HepG2 (cell line): ENCODE results near the gene DLX5. TPM values are rescaled to one million over a fixed set of nuclear protein-coding genes. Genes with fewer than 3 reads are reported as not detected.

Experiments
- ATM ChIP-seq: fragments of 450-650 bp; IDR thresholded peaks from 2 replicates; pipeline ENCODE4 v1.7.1; 2017; ENCODE audit warnings: mild to moderate bottlenecking, borderline replicate concordance
- CSRNP2 ChIP-seq: sonication (generic); formaldehyde crosslinking; conservative IDR thresholded peaks from 2 replicates; pipeline ENCODE4 v1.8.0; 2022; ENCODE audit warnings: low read depth, missing genetic modification reagents
- CTCF ChIP-seq: sonication (generic); formaldehyde crosslinking; IDR thresholded peaks from 2 replicates; pipeline ENCODE4 v1.5.0; 2020; ENCODE audit warnings: mild to moderate bottlenecking, missing genetic modification reagents, moderate library complexity
- FOXC1 ChIP-seq: sonication (generic); formaldehyde crosslinking; IDR thresholded peaks from 2 replicates; pipeline ENCODE4 v1.8.0; 2022; ENCODE audit warnings: mild to moderate bottlenecking, missing genetic modification reagents, borderline replicate concordance
- HNRNPK ChIP-seq: fragments of 200-400 bp; formaldehyde crosslinking; IDR thresholded peaks from 2 replicates; pipeline ENCODE4 v1.6.1; 2018; ENCODE audit warnings: low read length, low read depth, moderate library complexity, mild to moderate bottlenecking; ENCODE audit not compliant: poor library complexity, severe bottlenecking
- JUN ChIP-seq: sonication (generic); formaldehyde crosslinking; IDR thresholded peaks from 2 replicates; pipeline ENCODE4 v1.4.0; 2020; ENCODE audit warnings: mild to moderate bottlenecking, missing genetic modification reagents
- KLF6 ChIP-seq: IDR thresholded peaks from 2 replicates; pipeline ENCODE4 v1.8.0; 2016; ENCODE audit warnings: missing biosample characterization, missing genetic modification reagents
- MEIS2 ChIP-seq: sonication (generic); formaldehyde crosslinking; IDR thresholded peaks from 2 replicates; pipeline ENCODE4 v1.9.0; 2021; ENCODE audit warnings: mild to moderate bottlenecking, missing genetic modification reagents
- MLX ChIP-seq: IDR thresholded peaks from 2 replicates; pipeline ENCODE4 v1.6.1; 2016
- NFIB ChIP-seq: sonication (generic); formaldehyde crosslinking; IDR thresholded peaks from 2 replicates; pipeline ENCODE4 v1.9.0; 2021; ENCODE audit warnings: missing genetic modification reagents, mild to moderate bottlenecking, borderline replicate concordance
- NONO ChIP-seq, 2 experiments: fragments of 450-650 bp in 1 of 2; sonication (generic) in 1 of 2; formaldehyde crosslinking in 1 of 2; IDR thresholded peaks in 1 of 2; conservative IDR thresholded peaks in 1 of 2; 2 replicates each; pipeline versions ENCODE4 v1.6.1 to v1.8.0; 2017 to 2022; ENCODE audit warnings: mild to moderate bottlenecking in 1 of 2, missing genetic modification reagents in 1 of 2, moderate library complexity in 1 of 2
- NR2F2 ChIP-seq: IDR thresholded peaks from 2 replicates; pipeline ENCODE4 v1.6.1; 2012; ENCODE audit warnings: low read depth, inconsistent platforms, borderline replicate concordance
- RAD21 ChIP-seq: fragments of 450-650 bp; formaldehyde crosslinking; IDR thresholded peaks from 2 replicates; pipeline ENCODE4 v1.5.0; 2020; ENCODE audit warnings: mild to moderate bottlenecking
- SALL1 ChIP-seq: sonication (generic); formaldehyde crosslinking; IDR thresholded peaks from 2 replicates; pipeline ENCODE4 v1.8.0; 2022; ENCODE audit warnings: mild to moderate bottlenecking, missing genetic modification reagents
- TBX2 ChIP-seq: sonication (generic); formaldehyde crosslinking; IDR thresholded peaks from 2 replicates; pipeline ENCODE4 v1.5.0; 2020; ENCODE audit warnings: missing genetic modification reagents, mild to moderate bottlenecking, borderline replicate concordance
- TCF12 ChIP-seq, 2 experiments: fragments of 450-650 bp in 1 of 2; sonication (generic) in 1 of 2; formaldehyde crosslinking in 1 of 2; IDR thresholded peaks; 2 replicates each; pipeline versions ENCODE4 v1.6.1 to v1.8.0; 2017 to 2022; ENCODE audit warnings: antibody characterized with exemption in 1 of 2, mild to moderate bottlenecking in 1 of 2, missing genetic modification reagents in 1 of 2, moderate library complexity in 1 of 2
- UBTF ChIP-seq: sonication (generic); formaldehyde crosslinking; IDR thresholded peaks from 2 replicates; pipeline ENCODE4 v1.4.0; 2020; ENCODE audit warnings: mild to moderate bottlenecking, missing genetic modification reagents
- ZFX ChIP-seq: sonication (generic); formaldehyde crosslinking; IDR thresholded peaks from 2 replicates; pipeline ENCODE4 v1.4.0; 2020; ENCODE audit warnings: mild to moderate bottlenecking, low read depth, missing genetic modification reagents, moderate library complexity
- ZNF101 ChIP-seq: sonication (generic); formaldehyde crosslinking; IDR thresholded peaks from 2 replicates; pipeline ENCODE4 v1.4.0; 2020; ENCODE audit warnings: mild to moderate bottlenecking, low read depth, missing genetic modification reagents, borderline replicate concordance
- ZNF224 ChIP-seq: sonication (generic); formaldehyde crosslinking; IDR thresholded peaks from 2 replicates; pipeline ENCODE4 v1.5.0; 2020; ENCODE audit warnings: mild to moderate bottlenecking, missing genetic modification reagents
- ZNF264 ChIP-seq: sonication (generic); formaldehyde crosslinking; IDR thresholded peaks from 2 replicates; pipeline ENCODE4 v1.4.0; 2020; ENCODE audit warnings: missing genetic modification reagents
- ZNF350 ChIP-seq: sonication (generic); formaldehyde crosslinking; IDR thresholded peaks from 2 replicates; pipeline ENCODE4 v1.4.0; 2020; ENCODE audit warnings: mild to moderate bottlenecking, low read depth, missing genetic modification reagents, borderline replicate concordance
- ZNF614 ChIP-seq: IDR thresholded peaks from 2 replicates; pipeline ENCODE4 v1.6.1; 2018; ENCODE audit warnings: missing biosample characterization, missing genetic modification reagents, inconsistent platforms, borderline replicate concordance
- polyA plus RNA-seq, 8 experiments: library from polyadenylated mRNA; depleted of rRNA in 3 of 8; stranded (reverse) in 7 of 8; unstranded in 1 of 8; fragments of >200 nt; fragmentation: Illumina TruSeq in 4 of 8; extraction: Trizol in 4 of 8; gene quantifications; 2 replicates each; pipeline versions ENCODE4 v1.2.1 to v1.2.3, GENCODE V29; 2011 to 2016; ENCODE audit warnings: low read depth in 4 of 8, missing spikeins in 1 of 8, mixed read lengths in 1 of 8; ENCODE audit not compliant: insufficient read depth in 1 of 8
- total RNA-seq, 5 experiments: library from RNA; depleted of rRNA; stranded (reverse); fragments of >200 nt; fragmentation: Illumina TruSeq; extraction: Trizol; gene quantifications; 2 replicates each; pipeline ENCODE4 v1.2.3, GENCODE V29; 2016; ENCODE audit warnings: low read depth in 1 of 5

The DLX5 gene
- total and polyA plus RNA-seq, 2 of the 13 experiments (the other 11 are each of a cell fraction or from before 2014, with no cell fraction given) = not detected

- peak; percentile 33; the same call in 1 of the 2 replicates for TF ChIP-seq UBTF (CRISPR knock-in tag)
- peak; percentile 27; the same call in 1 of the 2 replicates for TF ChIP-seq ZFX
- TF ChIP-seq NR2F2 = no peak
- TF ChIP-seq CSRNP2 (CRISPR knock-in tag) = no peak
- no peak for TF ChIP-seq KLF6 (CRISPR knock-in tag)
- no peak for TF ChIP-seq ATM
- peak; percentile 24; the same call in 1 of the 2 replicates for TF ChIP-seq SALL1 (CRISPR knock-in tag)
- no peak for TF ChIP-seq ZNF224
- TF ChIP-seq ZNF350 = peak; percentile 39; the same call in 1 of the 2 replicates
- TF ChIP-seq TBX2 = peak; percentile 47; the same call in 1 of the 2 replicates
- TF ChIP-seq ZNF264 = no peak
- TF ChIP-seq TCF12 (IDR thresholded peaks at IDR 0.05) = no peak
- TF ChIP-seq TCF12 (CRISPR knock-in tag; IDR thresholded peaks at IDR 0.05) = no peak
- TF ChIP-seq HNRNPK = peak; percentile 24
- 0 out of 2 replicates have a peak, but pooled peaks have one; percentile 57 for TF ChIP-seq ZNF614 (CRISPR knock-in tag)
- TF ChIP-seq CTCF (CRISPR knock-in tag) = peak; percentile 96
- TF ChIP-seq NFIB (CRISPR knock-in tag) = no peak
- no peak for TF ChIP-seq MEIS2
- TF ChIP-seq RAD21 = peak; percentile 93
- TF ChIP-seq MLX (CRISPR knock-in tag) = no peak
- no peak for TF ChIP-seq NONO (IDR thresholded peaks at IDR 0.05)
- TF ChIP-seq NONO (CRISPR knock-in tag; conservative IDR thresholded peaks at IDR 0.05) = no peak
- TF ChIP-seq FOXC1 (CRISPR knock-in tag) = peak; percentile 39; the same call in 1 of the 2 replicates
- no peak for TF ChIP-seq JUN (CRISPR knock-in tag)
- no peak for TF ChIP-seq ZNF101
These were observed 3.0 kb upstream of the DLX5 start (continued) for GRCh38 chr7:97027427-97028234.
